ENCODE measurements around the gene MYO18A. TPM values are rescaled to one million over a fixed set of nuclear protein-coding genes. Genes with fewer than 3 reads are reported as not detected.

The MYO18A gene
- total RNA-seq, 1 donor = 39.8 TPM

DNA sequence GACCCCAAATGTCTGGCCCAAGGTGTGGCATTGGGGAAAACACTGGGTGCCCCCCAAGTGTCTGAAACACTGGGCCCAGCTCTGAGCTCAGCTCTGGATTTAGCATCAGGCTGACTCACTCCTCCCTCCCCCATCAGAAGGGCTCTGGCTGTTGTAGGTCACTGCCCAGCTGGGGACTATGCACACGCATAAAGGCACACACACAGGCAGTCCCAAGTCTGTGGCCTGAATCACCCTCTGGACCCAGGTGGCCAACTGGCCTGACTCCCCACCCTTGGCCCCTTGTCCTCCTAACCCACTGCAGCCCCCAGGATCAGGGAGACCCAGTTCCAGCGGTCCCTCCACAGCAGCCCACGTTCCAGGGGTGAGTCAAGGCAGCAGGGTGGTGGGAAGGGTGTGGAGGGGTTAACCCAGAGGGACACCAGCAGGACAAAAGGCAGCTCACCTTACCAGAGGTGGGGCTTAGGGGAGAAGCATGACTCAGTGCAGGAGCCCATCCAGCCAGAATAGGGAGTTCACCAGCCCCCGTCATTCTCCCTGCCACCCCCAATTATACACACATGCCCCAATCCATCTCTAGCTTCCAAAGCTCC is 47.0 kb downstream of the MYO18A start:
- peak overlapping the region; percentile 69 for H3K4me2 ChIP-seq (ENCODE audit: insufficient read depth, low read length)
- no peaks in the 10 kb centered on the region for H3K9me3 ChIP-seq (ENCODE audit: low read depth, low read length)
- TF ChIP-seq, protein P1, sequence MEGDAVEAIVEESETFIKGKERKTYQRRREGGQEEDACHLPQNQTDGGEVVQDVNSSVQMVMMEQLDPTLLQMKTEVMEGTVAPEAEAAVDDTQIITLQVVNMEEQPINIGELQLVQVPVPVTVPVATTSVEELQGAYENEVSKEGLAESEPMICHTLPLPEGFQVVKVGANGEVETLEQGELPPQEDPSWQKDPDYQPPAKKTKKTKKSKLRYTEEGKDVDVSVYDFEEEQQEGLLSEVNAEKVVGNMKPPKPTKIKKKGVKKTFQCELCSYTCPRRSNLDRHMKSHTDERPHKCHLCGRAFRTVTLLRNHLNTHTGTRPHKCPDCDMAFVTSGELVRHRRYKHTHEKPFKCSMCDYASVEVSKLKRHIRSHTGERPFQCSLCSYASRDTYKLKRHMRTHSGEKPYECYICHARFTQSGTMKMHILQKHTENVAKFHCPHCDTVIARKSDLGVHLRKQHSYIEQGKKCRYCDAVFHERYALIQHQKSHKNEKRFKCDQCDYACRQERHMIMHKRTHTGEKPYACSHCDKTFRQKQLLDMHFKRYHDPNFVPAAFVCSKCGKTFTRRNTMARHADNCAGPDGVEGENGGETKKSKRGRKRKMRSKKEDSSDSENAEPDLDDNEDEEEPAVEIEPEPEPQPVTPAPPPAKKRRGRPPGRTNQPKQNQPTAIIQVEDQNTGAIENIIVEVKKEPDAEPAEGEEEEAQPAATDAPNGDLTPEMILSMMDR (IDR thresholded peaks at IDR 0.05; ENCODE audit: extremely low read depth, low read depth, low read length) = no peak
- H2AFZ ChIP-seq (ENCODE audit: low read length) = peak overlapping the region; percentile 45
- no peaks in the 10 kb centered on the region for H3K36me3 ChIP-seq (ENCODE audit: insufficient read depth, low read length)
- peaks cover 55% of the 10 kb centered on the region for H3K4me1 ChIP-seq (ENCODE audit: insufficient read depth, low read length)
- H3K4me3 ChIP-seq (ENCODE audit: insufficient read depth, low read length) = peak overlapping the region; percentile 32
- no peaks in the 10 kb centered on the region for H3K27me3 ChIP-seq (ENCODE audit: insufficient read depth, low read length)
- peaks cover 3% of the 10 kb centered on the region for H4K20me1 ChIP-seq (ENCODE audit: insufficient read depth, low read length)
- H3K27ac ChIP-seq (ENCODE audit: low read depth, low read length) = peak overlapping the region; percentile 92
- peaks cover 30% of the 10 kb centered on the region for H3K79me2 ChIP-seq (ENCODE audit: insufficient read depth, low read length)
- peak; percentile 96 for DNase-seq (ENCODE audit: insufficient read length, low spot score, missing footprints)

DNA sequence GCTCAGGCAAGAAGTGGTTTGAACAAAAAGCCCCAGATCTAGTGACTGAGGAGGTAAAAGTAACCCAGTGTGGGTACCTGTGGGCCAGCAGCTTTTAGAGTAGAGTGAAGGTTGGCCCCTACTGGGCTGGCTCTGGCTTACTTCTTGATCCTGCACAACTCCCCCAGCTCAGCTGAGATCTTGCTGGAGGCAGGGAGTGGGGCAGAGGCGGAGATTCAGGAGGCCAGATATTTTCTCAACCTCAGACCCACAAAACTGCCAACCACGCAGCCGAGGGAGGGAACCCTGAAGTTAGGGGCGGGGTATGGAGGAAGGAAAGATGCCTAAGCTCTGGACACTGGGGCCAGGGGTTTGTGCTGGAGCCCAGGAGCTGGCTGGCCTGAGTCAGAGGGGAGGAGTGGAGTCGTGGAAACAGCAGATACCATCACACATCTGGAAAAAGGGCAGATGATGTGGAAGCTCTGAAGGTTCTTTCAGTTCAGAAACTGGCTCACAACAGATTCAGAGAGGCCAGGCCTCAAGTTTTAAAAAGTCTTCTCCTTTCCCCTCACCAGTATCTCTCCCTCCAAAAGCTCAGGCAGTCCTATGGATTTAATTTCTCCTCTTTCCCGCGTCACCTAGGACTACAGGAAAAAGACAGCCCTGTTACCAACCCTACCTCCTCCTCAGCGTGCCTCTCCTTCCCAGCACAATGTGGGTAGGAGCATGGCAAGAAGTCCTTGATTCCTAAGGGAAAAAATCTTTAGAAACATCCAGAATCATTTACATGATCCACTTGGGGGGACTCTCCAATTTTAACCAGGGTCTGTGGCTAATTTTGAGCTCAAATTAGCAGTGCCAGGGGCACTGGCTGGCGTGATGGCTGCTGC is 48.1 kb downstream of the MYO18A start:
- TF ChIP-seq, protein P1 (IDR thresholded peaks at IDR 0.05; ENCODE audit: extremely low read depth, low read depth, low read length) = no peak
- peak overlapping the region; percentile 45 for H3K4me3 ChIP-seq (ENCODE audit: insufficient read depth, low read length)

DNA sequence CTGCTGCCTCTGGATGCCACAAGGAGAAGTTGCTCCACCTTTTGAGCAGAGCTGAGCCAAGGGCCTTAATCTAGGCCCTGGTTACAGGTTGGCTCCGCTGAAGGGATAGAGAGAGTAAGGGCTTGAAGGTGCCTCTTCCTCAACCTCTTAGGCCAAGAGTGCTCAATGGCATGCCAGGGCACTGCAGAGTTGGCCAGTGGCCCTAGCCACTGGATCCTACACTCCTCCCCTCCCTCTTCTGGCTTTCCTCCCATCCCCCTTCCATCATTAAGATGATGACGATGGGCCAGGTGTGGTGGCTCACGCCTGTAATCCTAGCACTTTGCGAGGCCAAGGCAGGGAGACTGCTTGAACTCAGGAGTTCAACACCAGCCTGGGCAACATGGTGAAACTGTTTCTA is 50.5 kb downstream of the MYO18A start:
- no peak for DNase-seq (ENCODE audit: insufficient read length, low spot score, missing footprints)
- H3K4me1 ChIP-seq (ENCODE audit: insufficient read depth, low read length) = peaks cover 37% of the 10 kb centered on the region
- TF ChIP-seq, protein P1 (IDR thresholded peaks at IDR 0.05; ENCODE audit: extremely low read depth, low read depth, low read length) = no peak

More for the DNA sequence above, 48.1 kb downstream of the MYO18A start:
- DNase-seq (ENCODE audit: insufficient read length, low spot score, missing footprints) = peak; percentile 95
- no peaks in the 10 kb centered on the region for H3K27me3 ChIP-seq (ENCODE audit: insufficient read depth, low read length)
- peaks cover 3% of the 10 kb centered on the region for H4K20me1 ChIP-seq (ENCODE audit: insufficient read depth, low read length)
- H3K36me3 ChIP-seq (ENCODE audit: insufficient read depth, low read length) = no peaks in the 10 kb centered on the region
- H2AFZ ChIP-seq (ENCODE audit: low read length) = peak overlapping the region; percentile 16
- H3K79me2 ChIP-seq (ENCODE audit: insufficient read depth, low read length) = peaks cover 26% of the 10 kb centered on the region
- peak overlapping the region; percentile 92 for H3K27ac ChIP-seq (ENCODE audit: low read depth, low read length)
- no peaks in the 10 kb centered on the region for H3K9me3 ChIP-seq (ENCODE audit: low read depth, low read length)
- H3K4me1 ChIP-seq (ENCODE audit: insufficient read depth, low read length) = peaks cover 43% of the 10 kb centered on the region
- H3K4me2 ChIP-seq (ENCODE audit: insufficient read depth, low read length) = peak overlapping the region; percentile 69

DNA sequence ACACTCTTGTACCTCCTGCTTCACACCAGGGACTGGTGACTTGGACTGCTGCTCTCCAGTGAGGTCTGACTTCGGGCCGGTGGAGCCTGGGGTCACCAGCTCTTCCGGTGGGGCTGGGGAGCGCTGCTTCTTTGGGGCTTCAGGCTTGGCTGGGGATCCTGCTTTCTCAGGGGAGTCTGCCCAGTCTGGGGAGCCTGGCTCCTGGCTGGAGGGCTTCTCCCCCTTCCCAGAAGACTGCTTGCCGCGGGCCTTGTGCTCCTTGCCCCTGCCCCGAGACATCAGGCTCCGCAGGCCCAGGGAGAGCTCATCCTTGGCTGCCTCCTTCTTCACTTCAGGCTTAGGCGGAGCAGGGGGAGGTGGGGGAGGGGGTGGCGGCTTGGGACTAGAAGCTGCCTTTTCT is 52.4 kb downstream of the MYO18A start:
- Histone ChIP-seq H3K27ac (ENCODE audit: low read depth, low read length) (no peak overlapping the region), H3K4me2 (ENCODE audit: insufficient read depth, low read length) (no peak overlapping the region), H3K4me1 (ENCODE audit: insufficient read depth, low read length) (peaks cover 22% of the 10 kb centered on the region), H3K9me3 (ENCODE audit: low read depth, low read length) (no peaks in the 10 kb centered on the region), H3K36me3 (ENCODE audit: insufficient read depth, low read length) (no peaks in the 10 kb centered on the region), H2AFZ (ENCODE audit: low read length) (no peak overlapping the region), H3K79me2 (ENCODE audit: insufficient read depth, low read length) (peaks cover 14% of the 10 kb centered on the region), H3K4me3 (ENCODE audit: insufficient read depth, low read length) (no peak overlapping the region), H3K27me3 (ENCODE audit: insufficient read depth, low read length) (no peaks in the 10 kb centered on the region), H4K20me1 (ENCODE audit: insufficient read depth, low read length) (peaks cover 17% of the 10 kb centered on the region)
- TF ChIP-seq, protein P1 (IDR thresholded peaks at IDR 0.05; ENCODE audit: extremely low read depth, low read depth, low read length) = no peak
- DNase-seq (ENCODE audit: insufficient read length, low spot score, missing footprints) = no peak

More for the DNA sequence above, 50.5 kb downstream of the MYO18A start:
- H2AFZ ChIP-seq (ENCODE audit: low read length) = no peak overlapping the region
- no peak overlapping the region for H3K27ac ChIP-seq (ENCODE audit: low read depth, low read length)
- no peaks in the 10 kb centered on the region for H3K36me3 ChIP-seq (ENCODE audit: insufficient read depth, low read length)
- H3K4me3 ChIP-seq (ENCODE audit: insufficient read depth, low read length) = no peak overlapping the region
- no peak overlapping the region for H3K4me2 ChIP-seq (ENCODE audit: insufficient read depth, low read length)
- H4K20me1 ChIP-seq (ENCODE audit: insufficient read depth, low read length) = peaks cover 5% of the 10 kb centered on the region
- H3K79me2 ChIP-seq (ENCODE audit: insufficient read depth, low read length) = peaks cover 15% of the 10 kb centered on the region
- no peaks in the 10 kb centered on the region for H3K27me3 ChIP-seq (ENCODE audit: insufficient read depth, low read length)
- H3K9me3 ChIP-seq (ENCODE audit: low read depth, low read length) = no peaks in the 10 kb centered on the region

All from osteoblast (primary cell).